Suprapubic skin (tissue), 4 donors: ENCODE data around the gene SPO11. TPM values are rescaled to one million over a fixed set of nuclear protein-coding genes. Genes with fewer than 3 reads are reported as not detected.
A peak's percentile ranks its signal among the peaks of the same experiment; 100 is the strongest.

Experiments
- DNase-seq, 2 donors: peaks; one replicate each; pipeline ENCODE4 v3.0.0-alpha.2; 2019; ENCODE audit warnings: low spot score in 2 of 2
- H3K27ac ChIP-seq: fragments of 200-600 bp; sonication (generic); one replicate; pipeline ENCODE4 v1.5.1; 2019
- H3K27me3 ChIP-seq: fragments of 200-600 bp; sonication (generic); one replicate; pipeline ENCODE4 v1.5.1; 2019
- H3K36me3 ChIP-seq: fragments of 200-600 bp; sonication (generic); one replicate; pipeline ENCODE4 v1.5.1; 2019
- H3K4me1 ChIP-seq: fragments of 200-600 bp; sonication (generic); one replicate; pipeline ENCODE4 v1.5.1; 2019
- H3K4me3 ChIP-seq: fragments of 200-600 bp; sonication (generic); one replicate; pipeline ENCODE4 v1.5.1; 2019; ENCODE audit warnings: mild to moderate bottlenecking
- H3K9me3 ChIP-seq: fragments of 200-600 bp; sonication (generic); one replicate; pipeline ENCODE4 v1.5.1; 2019
- CTCF ChIP-seq, 2 donors: fragments of 200-600 bp in 1 of 2; fragments of 450-650 bp in 1 of 2; sonication (generic) in 1 of 2; IDR thresholded peaks; one replicate each; pipeline ENCODE4 v1.5.1; 2016 to 2019; ENCODE audit warnings: antibody characterized with exemption in 2 of 2, mild to moderate bottlenecking in 1 of 2, moderate library complexity in 1 of 2
- EP300 ChIP-seq: sonication (generic); formaldehyde crosslinking; IDR thresholded peaks from one replicate; pipeline ENCODE4 v1.6.1; 2017; ENCODE audit warnings: antibody characterized with exemption
- POLR2A ChIP-seq, 2 donors: fragments of 450-650 bp; IDR thresholded peaks; one replicate each; pipeline ENCODE4 v1.6.1; 2017; ENCODE audit warnings: antibody characterized with exemption in 2 of 2, mild to moderate bottlenecking in 2 of 2, moderate library complexity in 2 of 2
- POLR2AphosphoS5 ChIP-seq, 3 donors: sonication (generic); formaldehyde crosslinking; IDR thresholded peaks; one replicate each; pipeline ENCODE4 v1.6.1; 2017; ENCODE audit warnings: antibody characterized with exemption in 3 of 3
- WGBS: methylation state at CpG from one replicate; pipeline ENCODE4 v1.1.5; 2018; 5-methylcytosine and 5-hydroxymethylcytosine counted together
- total RNA-seq, 4 donors: library from RNA; depleted of rRNA; stranded (reverse); fragments of >200 nt; gene quantifications; one replicate each; pipeline ENCODE4 v1.1.0, GENCODE V29; 2016

The SPO11 gene
- total RNA-seq, 4 donors from 2014 or later = not detected

DNA sequence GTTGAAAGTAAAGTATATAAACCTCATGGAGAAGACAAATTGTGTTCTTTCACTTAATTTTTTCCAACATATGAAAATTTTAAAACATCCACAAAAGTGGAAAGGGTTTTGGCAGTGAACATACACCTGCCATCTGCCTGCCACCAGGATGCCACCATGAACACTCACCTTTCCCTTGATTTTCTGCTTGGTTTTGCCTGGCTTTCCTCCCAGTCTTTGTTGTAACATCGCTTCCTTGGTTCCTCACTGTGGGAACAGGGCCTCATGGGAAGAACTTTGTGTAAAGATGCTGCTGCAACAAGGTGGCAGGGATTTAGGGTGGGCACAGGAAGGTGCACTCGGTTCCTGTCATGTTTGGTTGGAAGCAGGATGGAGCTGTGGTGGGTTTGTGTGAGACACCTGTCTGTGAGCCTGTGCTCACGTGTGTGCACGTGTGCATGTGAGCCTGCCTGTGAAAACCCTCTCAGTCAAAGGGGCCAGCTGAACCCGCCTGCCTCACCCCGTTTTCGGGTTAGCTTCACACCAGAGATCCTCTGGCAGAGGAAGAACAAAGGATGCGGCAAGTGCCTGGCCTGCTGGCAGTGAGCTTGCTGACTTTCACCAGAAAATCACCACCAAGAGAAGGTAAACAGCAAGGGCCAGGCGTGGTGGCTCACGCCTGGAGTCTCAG lies 50.6 kb downstream of the SPO11 start:
- Histone ChIP-seq H3K27ac (no peak overlapping the region), H3K36me3 (peaks cover 57% of the 10 kb centered on the region), H3K9me3 (no peaks in the 10 kb centered on the region), H3K27me3 (no peaks in the 10 kb centered on the region), H3K4me1 (no peaks in the 10 kb centered on the region), H3K4me3 (no peak overlapping the region)
- no peak for DNase-seq
- no peak for TF ChIP-seq POLR2A (IDR thresholded peaks at IDR 0.05)
- TF ChIP-seq EP300 = no peak
- no peak for TF ChIP-seq POLR2AphosphoS5 (IDR thresholded peaks at IDR 0.05)
- no peak for TF ChIP-seq CTCF (IDR thresholded peaks at IDR 0.05)
- WGBS = 81% methylated on average over 10 of the region's 10 CpGs

DNA sequence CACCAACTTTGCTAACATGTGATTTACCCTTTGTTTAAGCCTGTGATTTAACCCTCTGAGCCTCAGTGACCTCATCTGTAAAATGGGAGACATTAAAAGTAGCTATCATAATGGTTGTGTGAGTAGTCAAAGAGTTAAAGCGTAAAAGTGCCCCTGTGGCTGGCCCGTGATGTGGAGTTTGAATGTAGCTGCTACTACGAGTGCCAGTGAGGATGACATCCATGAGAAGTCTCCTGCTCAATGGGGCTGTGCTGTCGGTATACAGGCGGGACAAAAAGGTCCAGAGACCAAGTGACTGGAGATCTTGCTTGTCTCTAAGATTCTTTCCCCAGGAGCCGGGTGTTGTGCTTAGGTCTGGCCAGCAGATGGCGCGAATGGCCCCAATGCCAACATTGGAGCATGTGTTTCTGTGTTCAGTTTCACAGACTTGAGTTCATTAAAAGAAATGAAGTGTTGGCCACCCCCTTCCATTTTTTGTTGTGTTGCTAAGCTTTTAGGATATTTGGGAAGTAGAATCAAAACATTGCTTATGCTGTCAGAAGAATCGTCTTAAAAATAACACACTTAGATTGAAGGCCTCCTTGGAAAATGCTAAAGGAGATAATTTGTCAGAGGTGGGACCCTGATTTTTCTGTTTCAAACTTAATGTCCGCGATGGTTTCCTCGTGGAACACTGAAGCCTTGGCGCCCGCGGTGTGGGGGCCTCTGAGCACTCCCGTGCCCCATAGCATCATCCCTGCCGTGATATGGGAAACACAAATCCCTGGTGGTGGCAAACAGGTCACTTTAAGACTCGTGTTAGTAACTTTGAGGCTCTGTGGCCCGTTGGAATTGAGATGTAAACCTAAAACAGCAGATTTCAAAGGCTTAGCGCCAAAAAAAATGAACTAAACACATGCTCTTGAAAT lies 52.2 kb downstream of the SPO11 start:
- peak in 1 of 2 donors; percentile 89 for DNase-seq
- WGBS = 52% methylated on average over 20 of the region's 20 CpGs
- peaks cover 46% of the 10 kb centered on the region for H3K36me3 ChIP-seq
- no peaks in the 10 kb centered on the region for H3K27me3 ChIP-seq
- TF ChIP-seq CTCF (IDR thresholded peaks at IDR 0.05) (peak; percentile 85 to 90), POLR2AphosphoS5 (IDR thresholded peaks at IDR 0.05) (no peak)
- no peak overlapping the region for H3K27ac ChIP-seq
- H3K4me1 ChIP-seq = no peaks in the 10 kb centered on the region
- H3K4me3 ChIP-seq = no peak overlapping the region
- H3K9me3 ChIP-seq = no peaks in the 10 kb centered on the region

DNA sequence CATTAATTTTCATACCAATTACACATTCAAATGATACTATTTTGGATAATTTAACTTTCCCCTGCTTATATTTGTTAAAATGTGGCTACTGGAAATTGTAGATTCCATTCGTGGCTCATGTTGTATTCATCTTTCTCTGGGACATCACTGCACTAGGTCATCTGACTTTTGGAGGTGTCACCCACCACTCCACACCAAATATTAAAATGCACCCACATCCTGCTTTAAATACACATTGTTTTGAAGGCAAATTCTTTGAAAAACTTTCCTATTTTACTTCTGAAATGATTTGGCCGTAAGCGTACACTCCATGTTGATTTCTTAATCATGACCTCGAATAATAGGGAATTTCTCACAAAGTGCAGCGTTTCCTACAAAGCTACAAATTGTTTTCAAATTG lies 52.9 kb downstream of the SPO11 start:
- Histone ChIP-seq H3K4me3 (no peak overlapping the region), H3K36me3 (peaks cover 40% of the 10 kb centered on the region), H3K9me3 (no peaks in the 10 kb centered on the region), H3K27ac (no peak overlapping the region), H3K27me3 (no peaks in the 10 kb centered on the region), H3K4me1 (no peaks in the 10 kb centered on the region)
- 83% methylated on average over 5 of the region's 5 CpGs for WGBS
- DNase-seq = no peak
- TF ChIP-seq POLR2AphosphoS5 (IDR thresholded peaks at IDR 0.05) = no peak
- no peak for TF ChIP-seq EP300
- TF ChIP-seq POLR2A (IDR thresholded peaks at IDR 0.05) = no peak
- TF ChIP-seq CTCF (IDR thresholded peaks at IDR 0.05) = no peak

- WGBS = 93% methylated on average over 20 of the region's 20 CpGs
- Histone ChIP-seq H3K9me3 (no peaks in the 10 kb centered on the region), H3K4me1 (no peaks in the 10 kb centered on the region), H3K4me3 (no peak overlapping the region), H3K27ac (no peak overlapping the region), H3K36me3 (peaks cover 28% of the 10 kb centered on the region), H3K27me3 (no peaks in the 10 kb centered on the region)
- no peak for TF ChIP-seq CTCF (IDR thresholded peaks at IDR 0.05)
- TF ChIP-seq POLR2A (IDR thresholded peaks at IDR 0.05) = no peak
- TF ChIP-seq POLR2AphosphoS5 (IDR thresholded peaks at IDR 0.05) = no peak
- TF ChIP-seq EP300 = no peak
- DNase-seq = no peak
Measured at GRCh38 chr20:57383447-57384347, 54.1 kb downstream of the SPO11 start.
